K562 (cell line): ENCODE measurements around the gene POP7. TPM values are rescaled to one million over a fixed set of nuclear protein-coding genes. Genes with fewer than 3 reads are reported as not detected.

Experiments
- ATF4 ChIP-seq: fragments of 450-650 bp; formaldehyde crosslinking; IDR thresholded peaks from 2 replicates; pipeline ENCODE4 v1.4.0; 2022; ENCODE audit warnings: mild to moderate bottlenecking, moderate library complexity
- CEBPZ ChIP-seq: fragments of 150-350 bp; IDR thresholded peaks from 2 replicates; pipeline ENCODE4 v1.6.1; 2014; ENCODE audit warnings: low read depth, mild to moderate bottlenecking, low read length, borderline replicate concordance
- CREB3L1 ChIP-seq: fragments of 450-650 bp; IDR thresholded peaks from 2 replicates; pipeline ENCODE4 v1.6.1; 2014; ENCODE audit warnings: low read depth, mild to moderate bottlenecking, moderate library complexity, borderline replicate concordance
- GABPB1 ChIP-seq: sonication (generic); formaldehyde crosslinking; IDR thresholded peaks from 2 replicates; pipeline ENCODE4 v1.8.0; 2022; ENCODE audit warnings: mild to moderate bottlenecking, missing genetic modification reagents
- HNRNPLL ChIP-seq: fragments of 200-400 bp; formaldehyde crosslinking; IDR thresholded peaks from 2 replicates; pipeline ENCODE4 v1.6.1; 2017; ENCODE audit warnings: low read length, low read depth, mild to moderate bottlenecking; ENCODE audit not compliant: poor library complexity, severe bottlenecking
- MAFG ChIP-seq: fragments of 450-650 bp; conservative IDR thresholded peaks from 2 replicates; pipeline ENCODE4 v1.6.1; 2016; ENCODE audit warnings: missing genetic modification characterization, missing compliant biosample characterization
- PTRF ChIP-seq: fragments of 450-650 bp; IDR thresholded peaks from 2 replicates; pipeline ENCODE4 v1.6.1; 2016; ENCODE audit warnings: mild to moderate bottlenecking, missing genetic modification characterization, missing compliant biosample characterization
- RBM34 ChIP-seq: fragments of 200-400 bp; formaldehyde crosslinking; IDR thresholded peaks from 2 replicates; pipeline ENCODE4 v1.6.1; 2018; ENCODE audit warnings: low read length, borderline replicate concordance; ENCODE audit not compliant: insufficient read depth
- RBM39 ChIP-seq: fragments of 200-400 bp; formaldehyde crosslinking; optimal IDR thresholded peaks from 2 replicates; pipeline ENCODE3; 2018; ENCODE audit warnings: low read depth, low read length
- U2AF1 ChIP-seq: fragments of 200-400 bp; formaldehyde crosslinking; optimal IDR thresholded peaks from 2 replicates; pipeline ENCODE3; 2017; ENCODE audit warnings: mild to moderate bottlenecking, low read depth, low read length, moderate library complexity
- XRCC5 ChIP-seq: fragments of 200-400 bp; formaldehyde crosslinking; IDR thresholded peaks from 2 replicates; pipeline ENCODE4 v1.6.1; 2017; ENCODE audit warnings: low read depth, mild to moderate bottlenecking, low read length
- ZNF316 ChIP-seq: fragments of 450-650 bp; IDR thresholded peaks from 2 replicates; pipeline ENCODE4 v1.6.1; 2016
- ZNF398 ChIP-seq: fragments of 250-450 bp; sonication (Bioruptor Pico); IDR thresholded peaks from 2 replicates; pipeline ENCODE4 v1.8.0; 2021; ENCODE audit warnings: moderate library complexity, mild to moderate bottlenecking, inconsistent platforms
- ZNF431 ChIP-seq: sonication (generic); formaldehyde crosslinking; IDR thresholded peaks from 2 replicates; pipeline ENCODE4 v1.8.0; 2022; ENCODE audit warnings: mild to moderate bottlenecking, missing genetic modification reagents
- ZNF740 ChIP-seq, 3 experiments: fragments of 200-800 bp in 1 of 3; sonication (Bioruptor generic) in 1 of 3; sonication (generic) in 1 of 3; formaldehyde crosslinking in 1 of 3; IDR thresholded peaks; 2 replicates each; pipeline versions ENCODE4 v1.6.1 to v1.8.0; 2016 to 2022; ENCODE audit warnings: mild to moderate bottlenecking in 2 of 3, missing compliant biosample characterization in 2 of 3, missing genetic modification characterization in 2 of 3, missing genetic modification reagents in 1 of 3
- ZNF785 ChIP-seq: fragments of 250-450 bp; sonication (Bioruptor Pico); IDR thresholded peaks from 2 replicates; pipeline ENCODE4 v1.4.0; 2020; ENCODE audit warnings: mild to moderate bottlenecking
- ZNF79 ChIP-seq: fragments of 250-450 bp; sonication (Bioruptor Pico); IDR thresholded peaks from 2 replicates; pipeline ENCODE4 v1.4.0; 2020; ENCODE audit warnings: low read depth, mild to moderate bottlenecking, moderate library complexity
- polyA plus RNA-seq, 8 experiments: library from polyadenylated mRNA; depleted of rRNA in 4 of 8; stranded (reverse) in 5 of 8; unstranded in 3 of 8; fragments of >200 nt; fragmentation: Nextera tagmentation in 2 of 8; fragmentation: Illumina TruSeq in 1 of 8; extraction: Ambion mirVana in 2 of 8; extraction: Trizol in 1 of 8; gene quantifications; 2 replicates each; pipeline versions ENCODE4 v1.2.1 to v1.2.3, GENCODE V29; 2011 to 2014; ENCODE audit warnings: inconsistent platforms in 1 of 8, missing spikeins in 1 of 8
- total RNA-seq, 7 experiments: library from RNA; depleted of rRNA in 6 of 7; stranded (reverse); fragments of >200 nt in 6 of 7; fragmentation: Illumina TruSeq in 2 of 7; extraction: Trizol in 2 of 7; gene quantifications; 2 replicates each; pipeline versions ENCODE4 v1.2.1 to v1.2.3, GENCODE V29; 2011 to 2021; ENCODE audit warnings: low replicate concordance in 1 of 7

The POP7 gene
- total and polyA plus RNA-seq, 9 of the 15 experiments (the other 6 are each of a cell fraction or from before 2014, with no cell fraction given), result 11.5 to 163 (median 68.9) TPM

GRCh38 chr7:100694098-100694745 lies 11.7 kb upstream of the POP7 start, which contains the start of gene GIGYF1 (continued):
- TF ChIP-seq CEBPZ (no peak), CREB3L1 (no peak), ZNF79 (no peak), ZNF785 (CRISPR knock-in tag) (no peak), ZNF431 (CRISPR knock-in tag) (no peak), ATF4 (CRISPR knock-in tag) (no peak), ZNF740 (CRISPR knock-in tag; IDR thresholded peaks at IDR 0.05) (peak; percentile 70; the same call in 1 of the 2 replicates), ZNF740 (tag; IDR thresholded peaks at IDR 0.05) (peak in 1 of 2 experiments; percentile 93; a peak in 2 of 4 replicates), MAFG (tag) (no peak), RBM39 (no peak), ZNF316 (no peak), HNRNPLL (peak; percentile 31), ZNF398 (no peak), XRCC5 (no peak), PTRF (tag) (no peak), RBM34 (no peak), U2AF1 (no peak), GABPB1 (CRISPR knock-in tag) (no peak)
